B cell (primary cell): ENCODE results near the gene IL1A. TPM values are rescaled to one million over a fixed set of nuclear protein-coding genes. Genes with fewer than 3 reads are reported as not detected.
A peak's percentile ranks its signal among the peaks of the same experiment; 100 is the strongest.
"Not testable (repeated sequence)": the region's sequence is repeated elsewhere in the genome, so short reads cannot be mapped to it uniquely, and the experiment has no call there.

Source experiments
- ATAC-seq: fragments of 200-7000 bp; cut with Tn5 transposase; one replicate; pipeline ENCODE4 v1.10.0; 2021; ENCODE audit warnings: low read depth, mild to moderate bottlenecking, moderate number of reproducible peaks, moderate library complexity
- CTCF ChIA-PET: fragments of 350-600 bp; sonication (Branson Sonifier 250); formaldehyde crosslinking; loops from one replicate; lab custom pipeline; 2021; ENCODE audit warnings: antibody characterized with exemption, inconsistent platforms; lab: Charles Lee
- POLR2A ChIA-PET: fragments of 350-600 bp; sonication (Branson Sonifier 250); formaldehyde crosslinking; loops from one replicate; lab custom pipeline; 2021; ENCODE audit warnings: antibody characterized with exemption; lab: Charles Lee
- DNase-seq: peaks from one replicate; pipeline ENCODE4 v3.0.0; 2013
- H2AFZ ChIP-seq: 2 replicates; pipeline ENCODE4 v1.6.1; 2012; ENCODE audit warnings: mild to moderate bottlenecking, low read depth, low read length; ENCODE audit not compliant: insufficient read depth, poor library complexity, severe bottlenecking
- H3K27ac ChIP-seq, 2 donors: 1 replicate in 1 of 2; 2 replicates in 1 of 2; pipeline ENCODE4 v1.5.1; 2012 to 2013; ENCODE audit warnings: low read length in 2 of 2, mild to moderate bottlenecking in 2 of 2, moderate library complexity in 1 of 2
- H3K27me3 ChIP-seq, 4 experiments: fragments of 200-600 bp in 1 of 4; sonication (generic) in 1 of 4; replicated peaks in 1 of 4; 1 replicate in 2 of 4; 2 replicates in 2 of 4; pipeline versions ENCODE4 v1.6.1 to v1.7.0; 2013 to 2016; ENCODE audit warnings: low read length in 3 of 4, mild to moderate bottlenecking in 2 of 4, mixed read lengths in 1 of 4, moderate library complexity in 1 of 4; ENCODE audit not compliant: insufficient read depth in 4 of 4, control insufficient read depth in 3 of 4; ENCODE audit errors: control extremely low read depth in 1 of 4
- H3K36me3 ChIP-seq, 2 experiments: replicated peaks in 1 of 2; 1 replicate in 1 of 2; 2 replicates in 1 of 2; pipeline versions ENCODE4 v1.6.1 to v1.7.1; 2013; ENCODE audit warnings: low read length in 1 of 2; ENCODE audit not compliant: insufficient read depth in 2 of 2, control insufficient read depth in 1 of 2; ENCODE audit errors: control extremely low read depth in 1 of 2, extremely low read depth in 1 of 2
- H3K4me1 ChIP-seq, 2 donors: fragments of 200-600 bp in 1 of 2; sonication (generic) in 1 of 2; 1 replicate in 1 of 2; 2 replicates in 1 of 2; pipeline versions ENCODE4 v1.5.1 to v1.6.1; 2013 to 2017; ENCODE audit warnings: low read length in 2 of 2; ENCODE audit not compliant: control insufficient read depth in 2 of 2, insufficient read depth in 2 of 2
- H3K4me2 ChIP-seq: replicated peaks from 2 replicates; pipeline ENCODE3; 2012; ENCODE audit warnings: mild to moderate bottlenecking, low read depth, low read length; ENCODE audit not compliant: poor library complexity, severe bottlenecking
- H3K4me3 ChIP-seq, 5 experiments: fragments of 200-600 bp in 1 of 5; sonication (generic) in 1 of 5; 1 replicate in 3 of 5; 2 replicates in 2 of 5; pipeline versions ENCODE4 v1.5.1 to v1.7.0; 2011 to 2016; ENCODE audit warnings: low read length in 4 of 5, mild to moderate bottlenecking in 4 of 5, low read depth in 2 of 5, control low read depth in 1 of 5, moderate library complexity in 1 of 5; ENCODE audit not compliant: insufficient read depth in 1 of 5; ENCODE audit errors: control extremely low read depth in 1 of 5, extremely low read depth in 1 of 5
- H3K79me2 ChIP-seq: fragments of 200-600 bp; sonication (generic); one replicate; pipeline ENCODE4 v1.6.0; 2016; ENCODE audit warnings: low read length; ENCODE audit not compliant: control insufficient read depth, insufficient read depth
- H3K9ac ChIP-seq: fragments of 200-600 bp; sonication (generic); 2 replicates; pipeline ENCODE4 v1.6.1; 2017; ENCODE audit warnings: mild to moderate bottlenecking, low read length, moderate library complexity
- H3K9me3 ChIP-seq, 3 donors: one replicate each; pipeline versions ENCODE4 v1.6.1 to v1.7.1; 2013; ENCODE audit warnings: low read length in 2 of 3; ENCODE audit not compliant: control insufficient read depth in 2 of 3, insufficient read depth in 1 of 3; ENCODE audit errors: control extremely low read depth in 1 of 3
- H4K20me1 ChIP-seq: 2 replicates; pipeline ENCODE4 v1.6.0; 2012; ENCODE audit warnings: mild to moderate bottlenecking, low read length; ENCODE audit not compliant: insufficient read depth, control insufficient read depth, poor library complexity, severe bottlenecking
- H3K27ac Mint-ChIP-seq: one replicate; pipeline ENCODE4 v1.8.0; 2021; ENCODE audit warnings: mixed read lengths
- H3K27me3 Mint-ChIP-seq: one replicate; pipeline ENCODE4 v1.8.0; 2021; ENCODE audit warnings: mixed read lengths
- H3K4me1 Mint-ChIP-seq: one replicate; pipeline ENCODE4 v1.8.0; 2021; ENCODE audit warnings: mixed read lengths
- H3K4me3 Mint-ChIP-seq: one replicate; pipeline ENCODE4 v1.8.0; 2021; ENCODE audit warnings: mixed read lengths
- H3K9me3 Mint-ChIP-seq: one replicate; pipeline ENCODE4 v1.8.0; 2022; ENCODE audit warnings: mixed read lengths; ENCODE audit not compliant: insufficient read depth
- CTCF ChIP-seq: fragments of 200-600 bp; IDR thresholded peaks from one replicate; pipeline ENCODE4 v1.8.0; 2022; ENCODE audit warnings: antibody characterized with exemption, mild to moderate bottlenecking
- EZH2 ChIP-seq: IDR thresholded peaks from 2 replicates; pipeline ENCODE4 v1.6.1; 2012; ENCODE audit warnings: borderline replicate concordance, low read depth, mild to moderate bottlenecking, moderate library complexity, low read length; ENCODE audit not compliant: insufficient read depth, poor library complexity, severe bottlenecking
- whole genome bisulfite sequencing: methylation state at CpG from one replicate; pipeline ENCODE4 v1.1.5; 2013; ENCODE audit warnings: missing lambda C conversion rate; ENCODE audit not compliant: insufficient coverage; 5-methylcytosine and 5-hydroxymethylcytosine counted together
- intact Hi-C: fragments of 100-400 bp; cut with micrococcal nuclease; formaldehyde crosslinking; loops from one replicate; pipeline ENCODE4 v1.10.0; 2022
- polyA plus RNA-seq: library from polyadenylated mRNA; depleted of rRNA; stranded (reverse); fragments of >200 nt; gene quantifications from 2 replicates; pipeline ENCODE4 v1.2.3, GENCODE V29; 2012
- total RNA-seq, 2 donors: library from RNA; stranded (reverse); fragments of 120-200 nt in 1 of 2; gene quantifications; 1 replicate in 1 of 2; 2 replicates in 1 of 2; pipeline versions ENCODE4 v1.2.3 to v1.2.4, GENCODE V29; 2013 to 2022

The IL1A gene
- total and polyA plus RNA-seq, 2 donors (not counting 1 experiment from before 2014, with no cell fraction given), result 0.15 TPM; not detected in 1

- Histone ChIP-seq H3K79me2 (no peaks in the 10 kb centered on the region), H3K9me3 (no peaks in the 10 kb centered on the region), H3K36me3 (no peaks in the 10 kb centered on the region), H3K9ac (no peak overlapping the region), H3K4me3 (peak overlapping the region in 1 of 5 experiments; percentile 76), H2AFZ (no peak overlapping the region), H3K4me2 (no peak overlapping the region), H3K27me3 (no peaks in the 10 kb centered on the region), H4K20me1 (no peaks in the 10 kb centered on the region), H3K27ac (no peak overlapping the region), H3K4me1 (peaks cover 29 to 37% of the 10 kb centered on the region in 2 donors)
- TF ChIP-seq EZH2 (no peak), CTCF (no peak)
- ChIA-PET POLR2A (no interaction called here), CTCF (interaction anchor here (0.7 kb wide), 1 partner anchor 57 kb away, joined by 4 read pairs; no protein-coding TSS in a partner anchor)
- intact Hi-C loops, result no loop called here
- peaks cover 31% of the 10 kb centered on the region for H3K4me1 Mint-ChIP-seq
- no peaks in the 10 kb centered on the region for H3K9me3 Mint-ChIP-seq
- H3K27ac Mint-ChIP-seq, result no peak overlapping the region
- ATAC-seq (no peak), DNase-seq (no peak)
- H3K4me3 Mint-ChIP-seq, result no peak overlapping the region
- H3K27me3 Mint-ChIP-seq, result peaks cover 3% of the 10 kb centered on the region
Observed at GRCh38 chr2:112833976-112834375, 49.7 kb upstream of the IL1A start.

GRCh38 chr2:112833639-112833931, 49.3 kb upstream of the IL1A start:
- POLR2A ChIA-PET, H3K9me3 Mint-ChIP-seq, H3K9me3 ChIP-seq, H3K27ac Mint-ChIP-seq, H3K9ac ChIP-seq, H3K4me3 ChIP-seq, H4K20me1 ChIP-seq, ATAC-seq, DNase-seq, intact Hi-C loops, H3K79me2 ChIP-seq, H3K4me2 ChIP-seq, H3K36me3 ChIP-seq, H3K27me3 Mint-ChIP-seq, H3K4me3 Mint-ChIP-seq, H3K27me3 ChIP-seq, H3K27ac ChIP-seq, H2AFZ ChIP-seq: not testable (repeated sequence)
- WGBS, result 100% methylated on average over 1 of the region's 5 CpGs
- peaks cover 26 to 34% of the 10 kb centered on the region in 2 donors for H3K4me1 ChIP-seq
- peaks cover 28% of the 10 kb centered on the region for H3K4me1 Mint-ChIP-seq
- CTCF ChIA-PET, result interaction anchor here (0.7 kb wide), 1 partner anchor 58 kb away, joined by 4 read pairs; no protein-coding TSS in a partner anchor
